Activated CD4-positive, alpha-beta T cell treated with anti-CD3 and anti-CD28 coated beads for 24 hours (primary cell): ENCODE results near the gene SLC2A3.
"Not testable (repeated sequence)": the region's sequence is repeated elsewhere in the genome, so short reads cannot be mapped to it uniquely, and the experiment has no call there.

Experiments
- DNase-seq, 2 donors: peaks; one replicate each; pipeline ENCODE4 v3.0.0-alpha.2; 2020; ENCODE audit warnings: low read depth in 2 of 2

Gene SLC2A3

DNA sequence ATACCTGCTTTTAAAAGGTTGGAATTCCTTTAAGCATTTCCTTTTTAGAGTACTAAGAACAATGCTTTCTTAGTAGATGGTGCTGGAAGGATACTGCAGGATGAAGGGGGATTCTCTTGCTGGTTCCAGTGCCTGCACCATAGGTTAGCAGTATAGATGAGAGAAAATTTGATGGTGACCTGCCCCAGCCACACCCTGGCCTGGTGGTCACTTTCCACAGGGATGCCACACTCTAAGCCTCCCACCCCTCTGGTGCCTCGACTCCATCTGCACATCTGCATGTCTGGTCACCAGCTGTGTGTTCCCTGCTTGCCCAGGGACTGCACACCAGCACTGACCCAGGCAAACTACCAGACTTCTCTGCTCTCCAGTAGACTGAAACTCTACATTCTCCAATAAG is 19.1 kb downstream of the SLC2A3 start:
- DNase-seq = no peak

- no peak for DNase-seq
These were observed 20.2 kb downstream of the SLC2A3 start for GRCh38 chr12:7915661-7916403.

DNA sequence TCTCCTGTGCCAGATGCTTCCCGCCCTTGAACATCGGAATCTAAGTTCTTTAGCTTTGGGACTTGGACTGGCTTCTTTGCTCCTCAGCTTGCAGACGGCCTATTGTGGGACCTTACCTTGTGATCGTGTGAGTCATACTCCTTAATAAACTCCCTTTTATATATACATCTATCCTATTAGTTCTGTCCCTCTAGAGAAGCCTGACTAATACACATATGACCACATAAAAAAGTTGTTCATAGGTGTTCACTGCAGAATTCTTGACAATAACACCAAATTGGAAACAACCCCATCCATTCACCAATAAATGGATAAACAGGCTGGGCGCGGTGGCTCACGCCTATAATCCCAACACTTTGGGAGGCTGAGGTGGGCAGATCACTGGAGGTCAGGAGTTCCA is 25.9 kb downstream of the SLC2A3 start:
- DNase-seq = not testable (repeated sequence)

DNA sequence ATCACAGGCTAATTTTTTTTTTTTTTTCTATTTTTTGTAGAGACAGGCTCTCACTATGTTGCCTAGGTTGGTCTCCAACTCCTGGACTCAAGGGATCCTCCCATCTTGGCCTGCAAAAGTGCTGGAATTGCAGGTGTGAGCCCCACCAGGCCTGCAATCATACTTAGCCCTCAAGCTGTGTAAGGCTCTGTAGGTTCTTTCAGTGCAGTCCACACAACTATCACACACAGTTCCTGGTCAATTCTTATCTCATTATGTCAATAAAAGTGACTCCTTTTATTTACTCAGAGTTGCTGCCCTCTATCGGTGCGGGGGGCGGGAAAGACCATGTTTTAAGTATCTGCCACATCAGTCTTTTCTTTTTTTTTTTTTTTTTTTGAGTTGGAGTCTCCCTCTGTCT is 29.0 kb downstream of the SLC2A3 start:
- no peak for DNase-seq

DNA sequence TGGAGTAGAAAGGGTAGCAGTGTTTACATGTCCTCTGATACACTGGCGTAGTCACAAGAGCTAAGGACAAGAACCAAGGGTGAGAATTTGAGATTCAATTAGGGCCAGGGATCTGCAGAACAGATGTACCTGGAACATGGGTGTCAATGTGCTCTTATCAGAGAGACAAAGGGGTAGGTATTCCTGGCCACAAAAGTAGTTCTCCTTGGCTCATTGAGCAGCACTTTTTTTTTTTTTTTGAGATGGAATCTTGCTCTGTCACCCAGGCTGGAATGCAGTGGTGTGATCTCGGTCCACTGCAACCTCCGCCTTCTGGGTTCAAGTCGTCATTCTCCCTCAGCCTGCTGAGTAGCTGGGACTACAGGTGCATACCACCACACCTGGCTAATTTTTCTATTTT is 29.7 kb downstream of the SLC2A3 start:
- not testable (repeated sequence) for DNase-seq

- not testable (repeated sequence) for DNase-seq
These were observed 30.3 kb downstream of the SLC2A3 start for GRCh38 chr12:7905600-7906125.

GRCh38 chr12:7905071-7905470 is 30.9 kb downstream of the SLC2A3 start:
- no peak for DNase-seq

DNA sequence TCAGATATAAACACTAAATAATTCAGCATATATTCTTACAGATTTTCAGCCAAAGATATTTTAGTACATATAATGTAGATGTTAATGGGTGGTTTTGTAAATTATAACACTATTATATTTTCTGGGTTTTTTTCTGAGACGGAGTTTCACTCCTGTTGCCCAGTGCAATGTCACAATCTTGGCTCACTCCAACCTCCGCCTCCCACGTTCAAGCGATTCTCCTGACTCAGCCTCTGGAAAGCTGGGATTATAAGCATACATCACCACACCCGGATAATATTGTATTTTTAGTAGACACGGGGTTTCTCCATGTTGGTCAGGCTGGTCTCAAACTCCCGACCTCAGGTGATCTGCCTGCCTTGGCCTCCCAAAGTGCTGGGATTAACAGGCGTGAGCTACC is 33.6 kb downstream of the SLC2A3 start:
- DNase-seq = not testable (repeated sequence)

- DNase-seq = no peak
These were observed 36.2 kb downstream of the SLC2A3 start for GRCh38 chr12:7899755-7900154.

GRCh38 chr12:7896726-7897125 is 39.3 kb downstream of the SLC2A3 start:
- DNase-seq = not testable (repeated sequence)

DNA sequence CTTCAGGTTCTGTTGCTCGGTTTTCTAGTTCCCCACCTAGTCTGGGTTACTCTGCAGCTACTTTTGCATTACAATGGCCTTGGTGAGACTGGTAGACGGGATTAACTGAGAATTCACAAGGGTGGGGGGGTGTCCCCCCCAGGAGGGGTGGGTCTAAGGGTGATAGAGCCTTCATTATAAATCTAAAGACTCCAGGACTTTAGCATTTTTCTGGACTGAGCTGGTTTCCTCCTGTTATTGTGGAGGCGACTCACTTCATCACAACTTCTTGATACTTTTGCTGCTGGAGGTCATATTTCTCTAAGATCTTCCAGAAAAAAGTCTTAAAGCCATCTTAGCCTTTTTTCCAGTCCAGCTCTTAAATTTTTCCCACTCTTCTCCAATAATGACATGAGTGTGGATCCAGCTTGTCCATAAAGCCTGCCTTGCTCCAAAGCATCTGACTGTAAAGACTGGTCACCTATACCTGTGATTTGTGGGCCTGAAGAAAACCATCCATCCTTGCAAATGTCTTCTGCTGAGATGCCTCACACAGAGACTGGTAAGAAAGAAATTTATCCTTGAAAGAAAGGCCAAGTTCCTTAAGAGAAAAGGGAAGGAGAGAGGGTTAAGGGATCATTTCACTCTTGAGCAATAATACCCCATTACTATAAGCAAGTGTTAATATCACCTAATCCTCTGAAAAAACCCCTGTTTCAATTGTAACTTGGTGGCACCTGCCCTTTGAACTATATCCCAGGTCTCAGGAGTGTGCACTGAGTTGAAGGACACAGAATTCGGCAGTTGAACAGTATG is 43.6 kb downstream of the SLC2A3 start:
- DNase-seq = no peak

DNA sequence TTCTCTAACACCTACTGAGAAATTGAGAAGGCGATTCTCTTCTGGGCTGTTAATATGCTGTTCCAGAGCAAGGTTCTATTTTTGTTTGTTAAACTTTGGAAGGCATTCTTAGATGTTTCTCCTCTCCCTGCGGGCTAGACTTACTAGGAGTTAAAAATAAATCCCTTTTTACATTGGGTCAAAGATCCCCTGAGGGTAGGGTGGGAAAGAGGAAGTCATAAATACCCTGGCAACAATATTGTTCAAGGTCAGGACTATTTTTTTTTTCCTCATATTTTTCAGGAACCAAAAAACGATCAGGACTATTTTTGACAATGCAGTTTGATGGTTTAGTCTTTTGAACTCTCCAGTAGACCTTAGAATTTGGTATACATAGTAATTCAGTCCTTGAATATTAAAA is 51.3 kb downstream of the SLC2A3 start:
- no peak for DNase-seq

DNA sequence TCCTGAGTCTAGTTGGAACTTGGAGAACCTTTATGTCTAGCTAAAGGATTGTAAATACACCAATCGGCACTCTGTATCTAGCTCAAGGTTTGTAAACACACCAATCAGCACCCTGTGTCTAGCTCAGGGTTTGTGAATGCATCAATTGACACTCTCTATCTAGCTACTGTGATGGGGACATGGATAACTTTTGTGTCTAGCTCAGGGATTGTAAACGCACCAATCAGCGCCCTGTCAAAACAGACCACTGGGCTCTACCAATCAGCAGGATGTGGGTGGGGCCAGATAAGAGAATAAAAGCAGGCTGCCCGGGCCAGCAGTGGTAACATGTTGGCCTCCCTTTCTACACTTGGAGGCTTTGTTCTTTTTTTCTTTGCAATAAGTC is 54.3 kb downstream of the SLC2A3 start:
- not testable (repeated sequence) for DNase-seq

DNA sequence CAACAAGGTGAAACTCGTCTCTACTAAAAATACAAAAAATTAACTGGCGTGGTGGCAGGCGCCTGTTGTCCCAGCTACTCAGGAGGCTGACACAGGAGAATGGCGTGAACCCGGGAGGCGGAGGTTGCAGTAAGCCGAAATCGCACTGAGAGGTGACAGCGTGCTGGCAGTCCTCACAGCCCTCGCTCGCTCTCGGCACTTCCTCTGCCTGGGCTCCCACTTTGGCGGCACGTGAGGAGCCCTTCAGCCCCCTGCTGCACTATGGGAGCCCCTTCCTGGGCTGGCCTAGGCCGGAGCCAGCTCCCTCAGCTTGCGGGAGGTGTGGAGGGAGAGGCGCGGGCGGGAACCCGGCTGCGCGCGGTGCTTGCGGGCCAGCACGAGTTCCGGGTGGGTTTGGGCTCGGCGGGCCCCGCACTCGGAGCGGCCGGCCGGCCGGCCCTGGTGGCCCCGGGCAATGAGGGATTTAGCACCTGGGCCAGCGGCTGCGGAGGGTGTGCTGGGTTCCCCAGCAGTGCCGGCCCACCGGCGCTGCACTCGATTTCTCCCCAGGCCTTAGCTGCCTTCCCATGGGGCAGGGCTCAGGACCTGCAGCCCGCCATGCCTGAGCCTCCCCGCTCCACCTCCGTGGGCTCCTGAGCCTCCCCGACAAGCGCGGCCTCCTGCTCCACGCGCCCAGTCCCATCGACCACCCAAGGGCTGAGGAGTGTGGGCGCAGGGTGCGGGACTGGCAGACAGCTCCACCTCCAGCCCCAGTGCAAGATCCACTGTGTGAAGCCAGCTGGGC is 54.8 kb downstream of the SLC2A3 start:
- not testable (repeated sequence) for DNase-seq

GRCh38 chr12:7879246-7879645 is 56.7 kb downstream of the SLC2A3 start:
- no peak for DNase-seq

DNA sequence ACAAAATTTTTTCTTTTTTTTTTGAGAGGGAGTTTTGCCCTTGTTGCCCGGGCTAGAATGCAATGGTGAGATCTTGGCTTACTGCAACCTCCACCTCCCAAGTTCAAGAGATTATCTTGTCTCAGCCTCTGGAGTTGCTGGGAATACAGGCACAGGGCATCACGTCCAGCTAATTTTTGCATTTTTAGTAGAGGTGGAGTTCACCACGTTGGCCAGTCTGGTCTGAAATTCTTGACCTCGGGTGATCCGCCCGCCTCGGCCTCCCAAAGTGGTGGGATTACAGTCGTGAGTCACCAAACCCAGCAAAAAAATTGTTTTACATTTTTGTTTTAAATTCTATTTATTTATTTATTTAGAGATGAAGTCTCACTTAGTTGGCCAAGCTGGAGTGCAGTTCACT is 58.6 kb downstream of the SLC2A3 start:
- no peak for DNase-seq

DNA sequence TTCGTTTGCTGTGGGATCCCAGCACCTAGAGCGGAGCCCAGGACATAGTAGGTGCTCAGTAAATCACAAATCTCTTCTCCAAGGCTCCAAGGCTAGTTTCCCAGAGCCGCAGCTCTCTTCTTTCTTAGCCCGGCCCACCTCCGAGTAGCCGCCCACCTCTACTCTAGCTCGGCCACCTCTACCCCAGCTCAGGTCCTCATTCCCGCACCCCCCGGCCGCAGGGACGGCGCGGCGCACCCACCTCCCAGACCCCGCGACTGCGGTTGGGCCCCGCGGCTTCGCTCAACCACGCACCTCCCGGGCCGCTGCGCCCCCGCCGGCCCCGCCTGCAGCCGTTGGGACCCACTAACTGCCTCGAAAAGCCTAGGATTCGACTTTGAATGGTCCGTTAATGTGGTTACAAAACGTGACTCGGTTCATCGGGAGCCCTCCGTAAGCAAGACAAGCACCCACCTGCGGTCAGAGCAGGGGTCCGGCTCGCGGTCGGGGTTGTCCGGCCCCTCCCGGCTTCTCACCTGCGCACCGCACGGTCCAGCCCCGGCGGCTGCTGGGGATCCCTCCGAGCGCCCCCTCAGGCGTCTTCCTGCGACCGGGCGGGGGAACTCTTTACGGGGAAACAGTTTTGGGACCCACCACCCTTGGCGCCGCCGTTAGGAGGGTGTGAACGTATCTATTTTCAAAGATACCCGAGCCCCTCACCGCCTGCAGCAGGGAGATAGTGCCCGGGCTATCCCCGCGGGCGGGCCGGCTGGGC is 63.2 kb downstream of the SLC2A3 start, which contains the start of gene SLC2A14:
Gene SLC2A14, minus strand, starts transcription at position 350 of the 754 bp plus-strand sequence. CDS start 3,035 bp downstream, outside the sequence.
- no peak for DNase-seq

GRCh38 chr12:7870335-7870734 is 65.7 kb downstream of the SLC2A3 start:
- DNase-seq = no peak
